HEK293 (cell line): ENCODE data around the gene FAM236C.
"Not testable (repeated sequence)": the region's sequence is repeated elsewhere in the genome, so short reads cannot be mapped to it uniquely, and the experiment has no call there.

ENCODE experiments used
- ZFP3 ChIP-seq: fragments of 450-650 bp; formaldehyde crosslinking; IDR thresholded peaks from 2 replicates; pipeline ENCODE4 v1.5.1; 2016; ENCODE audit warnings: low read depth, missing biosample characterization, missing genetic modification characterization
- ZNF394 ChIP-seq: fragments of 450-650 bp; formaldehyde crosslinking; IDR thresholded peaks from 2 replicates; pipeline ENCODE4 v1.5.1; 2016; ENCODE audit warnings: missing biosample characterization, missing genetic modification characterization, mild to moderate bottlenecking, moderate library complexity, borderline replicate concordance
- ZNF747 ChIP-seq: fragments of 450-650 bp; formaldehyde crosslinking; IDR thresholded peaks from 2 replicates; pipeline ENCODE4 v1.5.1; 2016; ENCODE audit warnings: missing biosample characterization, missing genetic modification characterization

- TF ChIP-seq ZFP3, ZNF747, ZNF394 (tag by site-specific recombination): not testable (repeated sequence)
These were observed at the start of gene FAM236C for GRCh38 chrX:72912315-72912714.
